Measurements from ENCODE around the gene CNTNAP2.

GRCh38 chr7:146296028-146296427, 179.4 kb downstream of the CNTNAP2 start:
- TF ChIP-seq CTCF (IDR thresholded peaks at IDR 0.05 in 4 of 5, conservative IDR thresholded peaks at IDR 0.05 in 1 of 5) (no peak), POLR2A (IDR thresholded peaks at IDR 0.05) (no peak)

Data from gastrocnemius medialis (tissue), 4 donors.